ENCODE measurements around the gene GAREM2. TPM values are rescaled to one million over a fixed set of nuclear protein-coding genes. Genes with fewer than 3 reads are reported as not detected.
"Not testable (repeated sequence)": the region's sequence is repeated elsewhere in the genome, so short reads cannot be mapped to it uniquely, and the experiment has no call there.

The GAREM2 gene
- total and polyA plus RNA-seq, 4 experiments from 2014 or later = 0.14 to 3.6 (median 2.7) TPM

DNA sequence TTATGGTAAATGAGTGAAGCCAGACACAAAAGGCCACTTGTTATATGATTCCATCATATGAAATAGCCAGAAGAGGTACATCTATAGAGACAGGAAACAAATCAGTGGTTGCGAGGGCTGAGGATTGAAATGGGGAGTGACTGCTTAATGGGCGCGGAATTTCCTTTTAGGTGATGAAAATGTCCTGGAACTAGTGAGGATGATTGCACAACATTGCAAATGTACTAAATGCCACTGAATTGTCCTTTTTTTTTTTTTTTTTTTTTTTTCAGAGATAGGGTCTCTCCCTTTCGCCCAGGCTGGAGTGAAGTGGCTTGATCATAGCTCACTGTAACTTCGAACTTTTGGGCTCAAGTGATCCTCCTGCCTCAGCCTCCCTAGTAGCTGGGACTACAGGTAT, 15.3 kb upstream of the GAREM2 start:
- intact Hi-C loops (cut with micrococcal nuclease) = no loop called here
- Histone ChIP-seq H3K27me3 (ENCODE audit: insufficient read depth, low read length) (no peaks in the 10 kb centered on the region), H3K4me3 (ENCODE audit: low read length in 2 of 2) (no peak overlapping the region), H3K4me1 (ENCODE audit: insufficient read depth, low read length) (no peaks in the 10 kb centered on the region), H3K36me3 (ENCODE audit: insufficient read depth, low read length) (no peaks in the 10 kb centered on the region), H3K27ac (ENCODE audit: low read depth, low read length) (no peak overlapping the region), H3K9me3 (ENCODE audit: control insufficient read depth in 1 of 2, low read length in 2 of 2) (no peaks in the 10 kb centered on the region)
- H3K4me1 Mint-ChIP-seq = no peaks in the 10 kb centered on the region
- no peaks in the 10 kb centered on the region for H3K36me3 Mint-ChIP-seq
- H3K4me3 Mint-ChIP-seq = no peak overlapping the region
- peaks cover 0 to 2% (median 0%) of the 10 kb centered on the region in 8 donors for H3K9me3 Mint-ChIP-seq
- DNase-seq = no peak
- H3K27me3 Mint-ChIP-seq = peaks cover 0 to 4% of the 10 kb centered on the region in 2 donors
- CTCF ChIA-PET (ENCODE audit: partially characterized antibody) = interaction anchor here (1.4 kb wide), 1 partner anchor 166 kb away, joined by 5 read pairs; no protein-coding TSS in a partner anchor
- POLR2A ChIA-PET (ENCODE audit: partially characterized antibody) = no interaction called here
- H3K27ac Mint-ChIP-seq = no peak overlapping the region

DNA sequence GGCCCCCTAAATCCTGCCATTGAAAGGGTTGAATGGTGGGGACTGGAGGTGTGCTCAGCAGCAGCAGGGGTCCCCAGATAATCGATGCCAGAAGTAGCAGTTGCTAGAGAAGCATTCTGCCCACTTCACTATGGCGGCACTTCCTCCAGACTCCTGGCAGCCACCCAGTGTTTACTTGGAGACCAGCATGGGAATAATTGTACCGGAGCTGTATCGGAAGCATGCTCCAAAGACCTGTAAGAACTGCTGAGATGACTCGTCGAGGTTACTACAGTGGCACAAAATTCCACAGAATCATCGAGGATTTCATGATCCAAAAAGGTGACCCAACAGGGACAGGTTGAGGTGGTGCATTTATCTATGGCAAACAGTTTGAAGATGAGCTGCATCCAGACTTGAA, 11.0 kb upstream of the GAREM2 start:
- H3K27me3 ChIP-seq (ENCODE audit: insufficient read depth, low read length) = no peaks in the 10 kb centered on the region
- Mint-ChIP-seq H3K9me3 (no peaks in the 10 kb centered on the region), H3K27ac (no peak overlapping the region), H3K4me1 (no peaks in the 10 kb centered on the region), H3K36me3 (no peaks in the 10 kb centered on the region), H3K27me3 (peaks cover 0 to 2% of the 10 kb centered on the region in 2 donors), H3K4me3 (no peak overlapping the region)
- H3K4me3 ChIP-seq (ENCODE audit: low read length in 2 of 2) = no peak overlapping the region
- intact Hi-C loops (cut with micrococcal nuclease) = no loop called here
- no peaks in the 10 kb centered on the region for H3K36me3 ChIP-seq (ENCODE audit: insufficient read depth, low read length)
- H3K4me1 ChIP-seq (ENCODE audit: insufficient read depth, low read length) = no peaks in the 10 kb centered on the region
- H3K27ac ChIP-seq (ENCODE audit: low read depth, low read length) = no peak overlapping the region
- ChIA-PET CTCF (ENCODE audit: partially characterized antibody) (no interaction called here), POLR2A (ENCODE audit: partially characterized antibody) (no interaction called here)
- no peaks in the 10 kb centered on the region for H3K9me3 ChIP-seq (ENCODE audit: control insufficient read depth in 1 of 2, low read length in 2 of 2)
- no peak for DNase-seq

DNA sequence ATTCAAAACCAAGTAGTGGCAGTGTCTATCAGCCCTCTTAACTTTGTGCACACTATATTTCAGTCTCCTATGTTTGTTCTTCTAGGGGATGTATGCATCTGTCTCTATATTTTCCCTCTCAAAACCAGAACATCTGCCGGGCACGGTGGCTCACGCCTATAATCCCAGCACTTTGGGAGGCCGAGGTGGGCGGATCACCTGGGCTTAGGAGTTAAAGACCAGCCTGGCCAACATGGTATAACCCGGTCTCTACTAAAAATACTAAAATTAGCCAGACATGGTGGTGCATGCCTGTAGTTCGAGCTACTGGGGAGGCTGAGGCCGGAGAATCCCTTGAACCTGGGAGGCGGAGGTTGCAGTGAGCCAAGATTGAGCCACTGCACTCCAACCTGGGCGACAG, 9.9 kb upstream of the GAREM2 start:
- no peak for DNase-seq
- intact Hi-C loops (cut with micrococcal nuclease) = no loop called here
- Histone ChIP-seq H3K27me3 (ENCODE audit: insufficient read depth, low read length) (no peaks in the 10 kb centered on the region), H3K36me3 (ENCODE audit: insufficient read depth, low read length) (no peaks in the 10 kb centered on the region), H3K27ac (ENCODE audit: low read depth, low read length) (no peak overlapping the region), H3K4me3 (ENCODE audit: low read length in 2 of 2) (no peak overlapping the region), H3K4me1 (ENCODE audit: insufficient read depth, low read length) (no peaks in the 10 kb centered on the region), H3K9me3 (ENCODE audit: control insufficient read depth in 1 of 2, low read length in 2 of 2) (no peaks in the 10 kb centered on the region)
- Mint-ChIP-seq H3K4me3 (no peak overlapping the region), H3K27me3 (peaks cover 0 to 2% of the 10 kb centered on the region in 2 donors), H3K27ac (no peak overlapping the region), H3K36me3 (no peaks in the 10 kb centered on the region), H3K4me1 (no peaks in the 10 kb centered on the region), H3K9me3 (no peaks in the 10 kb centered on the region)
- ChIA-PET POLR2A (ENCODE audit: partially characterized antibody) (no interaction called here), CTCF (ENCODE audit: partially characterized antibody) (no interaction called here)

DNA sequence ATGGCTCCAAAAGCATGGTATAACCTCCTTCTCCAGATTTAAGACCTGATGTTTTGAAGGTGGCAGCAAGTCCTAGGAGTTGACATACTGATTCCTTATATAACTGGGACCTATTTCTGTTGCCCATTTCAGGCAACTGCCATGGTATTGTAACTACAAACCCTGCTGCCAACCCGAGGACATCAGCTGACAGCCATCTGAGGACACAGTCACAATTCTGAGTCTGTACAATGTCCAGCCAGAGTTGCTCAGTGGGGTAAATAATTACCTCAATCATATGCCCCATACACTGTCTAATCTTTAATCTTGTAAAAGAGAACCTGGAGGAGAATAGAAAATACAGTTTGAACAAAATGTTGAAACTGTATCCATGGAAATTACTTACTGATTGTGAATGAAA, 8.7 kb upstream of the GAREM2 start:
- DNase-seq = no peak
- POLR2A ChIA-PET (ENCODE audit: partially characterized antibody) = no interaction called here
- Histone ChIP-seq H3K36me3 (ENCODE audit: insufficient read depth, low read length) (no peaks in the 10 kb centered on the region), H3K9me3 (ENCODE audit: control insufficient read depth in 1 of 2, low read length in 2 of 2) (no peaks in the 10 kb centered on the region), H3K4me1 (ENCODE audit: insufficient read depth, low read length) (no peaks in the 10 kb centered on the region), H3K27me3 (ENCODE audit: insufficient read depth, low read length) (no peaks in the 10 kb centered on the region), H3K27ac (ENCODE audit: low read depth, low read length) (no peak overlapping the region), H3K4me3 (ENCODE audit: low read length in 2 of 2) (no peak overlapping the region)
- Mint-ChIP-seq H3K27ac (no peak overlapping the region), H3K4me3 (no peak overlapping the region), H3K9me3 (no peaks in the 10 kb centered on the region), H3K27me3 (peaks cover 0 to 2% of the 10 kb centered on the region in 2 donors), H3K4me1 (no peaks in the 10 kb centered on the region), H3K36me3 (no peaks in the 10 kb centered on the region)
- intact Hi-C loops (cut with micrococcal nuclease) = no loop called here
- CTCF ChIA-PET (ENCODE audit: partially characterized antibody) = no interaction called here

DNA sequence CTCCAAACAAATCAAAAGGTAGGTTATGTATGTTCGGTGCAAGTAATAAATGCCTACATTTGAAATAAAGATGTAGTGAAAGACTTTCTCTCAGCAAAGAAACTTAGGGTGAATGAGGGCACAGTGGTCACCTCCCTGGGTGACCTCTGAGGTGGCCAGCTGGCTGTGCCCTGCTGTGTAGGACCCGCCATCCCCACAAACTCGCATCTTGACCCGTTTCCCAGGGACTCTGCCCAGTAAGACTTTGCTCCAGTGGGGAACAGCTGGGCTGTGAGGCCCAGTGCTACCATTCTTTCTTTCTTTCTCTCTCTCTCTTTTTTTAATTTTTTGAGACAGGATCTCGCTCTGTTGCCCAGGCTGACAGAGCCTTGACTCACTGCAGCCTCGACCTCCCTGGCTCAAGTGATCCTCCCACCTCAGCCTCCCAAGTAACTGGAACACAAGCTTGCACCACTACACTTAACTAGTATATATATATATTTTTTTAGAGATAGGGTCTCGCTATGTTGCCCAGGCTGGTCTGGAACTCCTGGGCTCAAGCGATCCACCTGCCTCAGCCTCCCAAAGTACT, 8.2 kb upstream of the GAREM2 start:
- Histone ChIP-seq H3K9me3 (ENCODE audit: control insufficient read depth in 1 of 2, low read length in 2 of 2) (no peaks in the 10 kb centered on the region), H3K4me1 (ENCODE audit: insufficient read depth, low read length) (no peaks in the 10 kb centered on the region), H3K27me3 (ENCODE audit: insufficient read depth, low read length) (no peaks in the 10 kb centered on the region), H3K36me3 (ENCODE audit: insufficient read depth, low read length) (no peaks in the 10 kb centered on the region), H3K27ac (ENCODE audit: low read depth, low read length) (no peak overlapping the region), H3K4me3 (ENCODE audit: low read length in 2 of 2) (no peak overlapping the region)
- Mint-ChIP-seq H3K27ac (no peak overlapping the region), H3K9me3 (no peaks in the 10 kb centered on the region), H3K4me1 (no peaks in the 10 kb centered on the region), H3K36me3 (no peaks in the 10 kb centered on the region), H3K4me3 (no peak overlapping the region), H3K27me3 (peaks cover 0 to 4% of the 10 kb centered on the region in 2 donors)
- ChIA-PET CTCF (ENCODE audit: partially characterized antibody) (no interaction called here), POLR2A (ENCODE audit: partially characterized antibody) (no interaction called here)
- DNase-seq = no peak
- intact Hi-C loops (cut with micrococcal nuclease) = no loop called here

DNA sequence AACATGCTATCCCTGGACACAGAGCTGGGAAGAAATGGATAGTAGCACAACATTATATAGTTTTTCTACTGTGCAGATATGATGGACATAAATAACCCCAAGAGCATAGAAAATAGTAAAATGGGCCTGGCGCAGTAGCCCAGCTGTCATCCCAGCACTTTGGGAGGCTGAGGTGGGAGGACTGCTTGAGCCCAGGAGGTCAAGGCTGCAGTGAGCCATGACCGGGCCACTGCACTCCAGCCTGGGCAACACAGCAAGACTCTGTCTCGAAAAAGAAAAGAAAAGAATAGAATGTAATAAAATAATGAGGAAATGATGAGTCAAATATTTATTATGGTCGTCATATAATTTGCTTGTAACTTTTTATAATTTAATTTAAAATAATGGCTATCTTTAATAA, 7.5 kb upstream of the GAREM2 start:
- no peaks in the 10 kb centered on the region for H3K9me3 ChIP-seq (ENCODE audit: control insufficient read depth in 1 of 2, low read length in 2 of 2)
- Mint-ChIP-seq H3K9me3 (no peaks in the 10 kb centered on the region), H3K27ac (no peak overlapping the region), H3K4me1 (no peaks in the 10 kb centered on the region), H3K4me3 (no peak overlapping the region), H3K27me3 (peaks cover 0 to 4% of the 10 kb centered on the region in 2 donors), H3K36me3 (no peaks in the 10 kb centered on the region)
- H3K4me3 ChIP-seq (ENCODE audit: low read length in 2 of 2) = no peak overlapping the region
- intact Hi-C loops (cut with micrococcal nuclease) = no loop called here
- no peak overlapping the region for H3K27ac ChIP-seq (ENCODE audit: low read depth, low read length)
- ChIA-PET CTCF (ENCODE audit: partially characterized antibody) (no interaction called here), POLR2A (ENCODE audit: partially characterized antibody) (interaction anchor here (0.6 kb wide), 1 partner anchor 161 kb away, joined by 3 read pairs; no protein-coding TSS in a partner anchor)
- no peaks in the 10 kb centered on the region for H3K27me3 ChIP-seq (ENCODE audit: insufficient read depth, low read length)
- DNase-seq = no peak
- H3K4me1 ChIP-seq (ENCODE audit: insufficient read depth, low read length) = no peaks in the 10 kb centered on the region
- no peaks in the 10 kb centered on the region for H3K36me3 ChIP-seq (ENCODE audit: insufficient read depth, low read length)

DNA sequence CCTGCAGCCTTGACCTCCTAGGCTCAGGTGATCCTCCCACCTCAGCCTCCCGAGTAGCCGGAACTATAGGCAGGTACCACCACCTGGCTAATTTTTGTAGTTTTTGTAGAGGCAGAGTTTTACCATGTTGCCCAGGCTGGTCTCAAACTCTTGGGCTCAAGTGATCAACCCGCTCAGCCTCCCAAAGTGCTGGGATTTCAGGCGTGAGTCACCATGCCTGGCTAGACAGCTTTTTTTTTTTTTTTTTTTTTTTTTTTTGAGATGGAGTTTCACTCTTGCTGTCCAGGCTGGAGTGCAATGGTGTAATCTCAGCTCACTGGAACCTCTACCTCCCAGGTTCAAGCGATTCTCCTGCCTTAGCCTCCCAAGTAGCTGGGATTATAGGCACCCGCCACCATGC, 6.3 kb upstream of the GAREM2 start:
- DNase-seq; H3K4me3 ChIP-seq (ENCODE audit: low read length in 2 of 2); intact Hi-C loops (cut with micrococcal nuclease); H3K27me3 Mint-ChIP-seq; H3K27me3 ChIP-seq (ENCODE audit: insufficient read depth, low read length); POLR2A ChIA-PET (ENCODE audit: partially characterized antibody); H3K9me3 Mint-ChIP-seq; H3K4me1 Mint-ChIP-seq; H3K36me3 ChIP-seq (ENCODE audit: insufficient read depth, low read length); H3K27ac ChIP-seq (ENCODE audit: low read depth, low read length); H3K27ac Mint-ChIP-seq; H3K4me3 Mint-ChIP-seq; H3K9me3 ChIP-seq (ENCODE audit: control insufficient read depth in 1 of 2, low read length in 2 of 2); H3K4me1 ChIP-seq (ENCODE audit: insufficient read depth, low read length); H3K36me3 Mint-ChIP-seq: not testable (repeated sequence)
- CTCF ChIA-PET (ENCODE audit: partially characterized antibody) = interaction anchor here (1.0 kb wide), 1 partner anchor 18 kb away, joined by 3 read pairs; no protein-coding TSS in a partner anchor

DNA sequence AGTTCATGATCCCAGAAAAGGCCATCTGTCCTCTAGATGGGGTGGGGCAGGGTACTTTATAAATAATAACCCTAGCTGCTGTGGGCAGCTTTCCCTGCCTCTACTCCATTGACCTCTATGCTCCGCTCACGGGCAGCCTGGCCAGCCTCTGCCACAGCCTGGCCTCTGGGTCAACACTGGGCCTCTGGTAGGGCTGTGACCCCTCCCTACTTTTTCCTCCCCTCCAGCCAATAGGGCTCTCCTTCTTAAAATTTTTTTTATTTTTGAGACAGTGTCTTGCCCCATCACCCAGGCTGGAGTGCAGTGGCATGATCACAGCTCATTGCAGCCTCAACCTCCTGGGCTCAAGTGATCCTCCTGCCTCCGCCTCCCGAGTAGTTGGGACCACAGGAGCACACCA, 4.1 kb upstream of the GAREM2 start:
- POLR2A ChIA-PET (ENCODE audit: partially characterized antibody) = no interaction called here

More for the DNA sequence above, 4.1 kb upstream of the GAREM2 start:
- CTCF ChIA-PET (ENCODE audit: partially characterized antibody) = no interaction called here
- Mint-ChIP-seq H3K36me3 (peaks cover 0 to 1% of the 10 kb centered on the region in 2 donors), H3K27ac (no peak overlapping the region), H3K4me1 (peaks cover 0 to 11% (median 8%) of the 10 kb centered on the region in 4 donors), H3K4me3 (no peak overlapping the region), H3K9me3 (no peaks in the 10 kb centered on the region), H3K27me3 (peaks cover 3 to 17% of the 10 kb centered on the region in 2 donors)
- H3K27ac ChIP-seq (ENCODE audit: low read depth, low read length) = no peak overlapping the region
- no peaks in the 10 kb centered on the region for H3K9me3 ChIP-seq (ENCODE audit: control insufficient read depth in 1 of 2, low read length in 2 of 2)
- H3K4me3 ChIP-seq (ENCODE audit: low read length in 2 of 2) = no peak overlapping the region
- peaks cover 6% of the 10 kb centered on the region for H3K4me1 ChIP-seq (ENCODE audit: insufficient read depth, low read length)
- H3K36me3 ChIP-seq (ENCODE audit: insufficient read depth, low read length) = no peaks in the 10 kb centered on the region
- intact Hi-C loops (cut with micrococcal nuclease) = no loop called here
- DNase-seq = no peak
- peaks cover 6% of the 10 kb centered on the region for H3K27me3 ChIP-seq (ENCODE audit: insufficient read depth, low read length)
